Measurements from ENCODE around the gene AHCTF1. TPM values are rescaled to one million over a fixed set of nuclear protein-coding genes. Genes with fewer than 3 reads are reported as not detected.

AHCTF1 gene
- total and polyA plus RNA-seq, 9 of the 15 experiments (the other 6 are each of a cell fraction or from before 2014, with no cell fraction given) = 9.4 to 102 (median 47.6) TPM

- TF ChIP-seq ZNF740 (CRISPR knock-in tag; IDR thresholded peaks at IDR 0.05) = 0 out of 2 replicates have a peak, but pooled peaks have one; percentile 32
- no peak for TF ChIP-seq ZNF740 (tag; IDR thresholded peaks at IDR 0.05)
- TF ChIP-seq HCFC1 (IDR thresholded peaks at IDR 0.05; ENCODE audit: low read depth, low read length) = no peak
- peak; percentile 95 for TF ChIP-seq CBX5 (IDR thresholded peaks at IDR 0.05; ENCODE audit: borderline replicate concordance, low read depth)
- TF ChIP-seq WHSC1 (IDR thresholded peaks at IDR 0.05; ENCODE audit: low read length) = no peak
- peak in 1 of 2 experiments; percentile 70; a peak in 2 of 4 replicates for TF ChIP-seq TRIM24 (IDR thresholded peaks at IDR 0.05)
These were observed 102.9 kb downstream of the AHCTF1 start (continued) for GRCh38 chr1:246828818-246829217.

- intact Hi-C loops (cut with micrococcal nuclease) = no loop called here
- Histone ChIP-seq H3K9ac (ENCODE audit: insufficient read depth in 1 of 2, low read depth in 2 of 2, low read length in 2 of 2) (no peak overlapping the region), H3K9me1 (ENCODE audit: control insufficient read depth, insufficient read depth, low read length) (no peaks in the 10 kb centered on the region), H3K9me3 (replicated peaks; ENCODE audit: control insufficient read depth, insufficient read depth, low read depth, low read length) (0 out of 2 replicates have a peak, but pooled peaks cover 4% of the 10 kb centered on the region), H3K4me3 (no peak overlapping the region), H3K36me3 (ENCODE audit: control insufficient read depth, insufficient read depth, low read length) (no peaks in the 10 kb centered on the region), H3K4me2 (ENCODE audit: insufficient read depth, low read length) (no peak overlapping the region), H2AFZ (ENCODE audit: low read depth, low read length) (no peak overlapping the region), H3K27ac (ENCODE audit: extremely low read depth, low read depth, low read length) (no peak overlapping the region), H3K4me1 (replicated peaks in 1 of 2; ENCODE audit: control insufficient read depth in 2 of 2, insufficient read depth in 2 of 2, low read length in 2 of 2) (no peaks in the 10 kb centered on the region), H3K27me3 (ENCODE audit: control insufficient read depth in 2 of 2, insufficient read depth in 2 of 2, low read length in 2 of 2) (peaks cover 0 to 5% of the 10 kb centered on the region in 2 experiments; a peak in 1 of 5 replicates), H4K20me1 (replicated peaks; ENCODE audit: control insufficient read depth, insufficient read depth, low read length) (no peaks in the 10 kb centered on the region), H3K79me2 (ENCODE audit: control insufficient read depth, insufficient read depth, low read length) (no peaks in the 10 kb centered on the region)
- CTCF ChIA-PET (ENCODE audit: low intra/inter-chr PET ratio) = no interaction called here
- POLR2A ChIA-PET = no interaction called here
- in situ Hi-C loops (cut with MboI) = no loop called here
- no TSS peak for BruUV-seq (replicated peaks)
- DNase-seq (ENCODE audit: extremely low read depth in 1 of 4, low spot score in 3 of 4) = no peak
- FAIRE-seq = no peak
- ATAC-seq = no peak
- 8% methylated on average over 5 of the region's 5 CpGs for WGBS (ENCODE audit: insufficient coverage, low coverage, missing lambda C conversion rate)
- TF ChIP-seq MBD2 (IDR thresholded peaks at IDR 0.05; ENCODE audit: borderline replicate concordance, low read depth) (no peak), UBTF (IDR thresholded peaks at IDR 0.05; ENCODE audit: borderline replicate concordance in 1 of 2, low read depth in 2 of 2, low read length in 2 of 2) (no peak), THAP7 (CRISPR knock-in tag; IDR thresholded peaks at IDR 0.05) (no peak), RBFOX2 (IDR thresholded peaks at IDR 0.05; ENCODE audit: low read depth, low read length) (no peak), MECOM (CRISPR knock-in tag; IDR thresholded peaks at IDR 0.05) (no peak), ZNF143 (CRISPR knock-in tag; IDR thresholded peaks at IDR 0.05) (no peak), HSF4 (CRISPR knock-in tag; IDR thresholded peaks at IDR 0.05; ENCODE audit: borderline replicate concordance) (no peak), GABPB1 (CRISPR knock-in tag; IDR thresholded peaks at IDR 0.05) (no peak), DEAF1 (CRISPR knock-in tag; IDR thresholded peaks at IDR 0.05) (no peak), CCNT2 (IDR thresholded peaks at IDR 0.05; ENCODE audit: borderline replicate concordance, extremely low read depth, insufficient read length, low read depth, low read length) (no peak), XRCC3 (IDR thresholded peaks at IDR 0.05) (no peak), ZNF347 (CRISPR knock-in tag; IDR thresholded peaks at IDR 0.05; ENCODE audit: low read depth) (no peak)
These were observed 104.4 kb downstream of the AHCTF1 start for GRCh38 chr1:246827396-246827795.

Data from K562 (cell line).